Forelimb muscle (tissue), 1 donor: ENCODE data around the gene KIF25. TPM values are rescaled to one million over a fixed set of nuclear protein-coding genes. Genes with fewer than 3 reads are reported as not detected.

Source experiments
- DNase-seq: peaks from one replicate; pipeline ENCODE4 v3.0.0-alpha.2; 2013; ENCODE audit warnings: low read depth
- polyA plus RNA-seq: library from polyadenylated mRNA; unstranded; fragments of 120-200 nt; gene quantifications from one replicate; pipeline ENCODE4 v1.2.1, GENCODE V29; 2013; ENCODE audit not compliant: insufficient read length

KIF25 gene
- polyA plus RNA-seq, 1 donor: 0.73 TPM

DNA sequence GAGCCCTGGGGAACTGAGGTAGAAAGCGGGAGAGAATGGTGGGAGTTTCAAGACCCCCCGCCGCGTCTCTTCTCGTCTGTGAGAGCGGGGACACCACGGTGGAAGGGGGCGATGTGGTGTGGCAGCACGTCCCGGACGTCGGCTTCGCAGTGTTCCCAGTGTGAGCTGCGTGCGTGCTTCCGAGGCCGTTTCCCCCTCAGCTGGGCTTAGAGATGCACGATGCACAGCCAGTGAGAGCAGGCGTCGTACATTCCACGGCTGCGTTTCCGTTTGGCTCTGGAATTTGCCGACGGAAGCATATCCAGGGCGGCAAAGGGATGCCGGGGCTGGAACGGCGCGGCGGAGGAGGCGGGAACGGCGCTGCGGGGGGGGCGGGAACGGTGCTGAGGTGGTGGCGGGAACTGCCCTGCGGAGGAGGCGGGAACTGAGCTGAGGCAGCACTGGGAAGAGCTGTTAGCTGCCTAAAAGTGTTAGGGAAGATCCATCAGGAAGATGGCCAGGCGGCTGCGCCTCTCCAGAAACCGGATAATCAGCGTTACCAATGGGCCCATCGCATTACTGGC, 37.7 kb downstream of the KIF25 start:
- no peak for DNase-seq

DNA sequence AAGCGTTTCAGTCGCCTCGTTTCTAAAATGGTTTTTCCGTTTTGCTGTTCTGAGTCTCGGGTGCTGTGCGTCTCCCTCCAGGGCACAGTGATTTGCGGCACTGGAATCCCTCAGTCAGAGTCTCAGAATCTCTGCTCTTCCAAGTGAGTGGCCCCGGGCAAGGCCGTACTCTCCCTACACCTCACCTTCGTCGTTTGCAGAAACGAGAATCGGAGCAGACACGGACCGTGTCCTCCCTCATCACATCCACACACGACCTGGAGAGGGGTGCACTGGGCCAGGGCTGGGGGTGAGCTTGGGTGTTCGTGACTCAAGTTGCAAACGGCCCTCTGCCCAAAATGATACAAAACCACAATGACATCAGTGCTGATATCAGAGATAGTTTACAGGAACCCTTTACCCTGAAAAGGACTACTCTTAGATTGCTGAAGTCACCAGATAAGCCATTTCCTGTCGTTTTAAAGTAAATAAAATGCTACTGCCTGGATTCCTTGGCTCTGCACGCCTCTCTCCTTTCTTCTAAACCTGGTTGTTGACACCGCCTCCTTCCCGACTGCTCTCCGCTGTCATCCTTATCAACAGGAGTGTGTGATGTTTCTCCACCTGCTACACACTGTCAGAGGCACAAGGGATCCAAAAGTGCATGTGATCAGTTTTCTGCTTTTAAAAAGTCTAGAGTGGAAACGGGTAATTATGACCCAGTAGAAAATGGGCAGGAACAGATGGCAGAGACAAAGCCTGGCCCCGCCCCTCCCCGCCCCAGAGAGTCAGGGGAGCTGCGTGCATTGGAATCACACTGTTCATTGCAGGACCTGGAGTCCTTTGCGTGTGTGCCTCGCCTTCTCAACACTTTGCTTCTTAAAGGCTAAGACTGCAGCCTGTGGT, 38.4 kb downstream of the KIF25 start:
- no peak for DNase-seq

DNA sequence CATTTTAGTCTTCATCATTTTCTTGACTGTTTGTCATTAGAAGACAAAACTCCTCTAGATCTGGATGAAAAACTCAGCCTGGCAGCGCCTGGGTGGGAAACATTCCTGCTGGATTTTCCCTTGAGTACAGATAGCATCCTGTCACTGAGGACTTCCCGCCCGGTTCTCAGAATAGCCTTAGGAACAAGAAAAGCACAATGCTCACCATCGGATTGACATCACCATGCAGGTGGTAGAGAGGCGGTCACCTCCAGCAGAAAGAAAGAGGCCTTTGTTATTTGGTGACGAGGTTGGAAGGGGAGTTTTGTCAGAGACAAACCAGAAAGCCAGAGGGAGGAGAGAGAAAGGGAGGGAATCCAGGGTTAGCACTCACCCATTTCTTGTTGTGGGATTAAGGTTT, 39.8 kb downstream of the KIF25 start:
- no peak for DNase-seq

DNA sequence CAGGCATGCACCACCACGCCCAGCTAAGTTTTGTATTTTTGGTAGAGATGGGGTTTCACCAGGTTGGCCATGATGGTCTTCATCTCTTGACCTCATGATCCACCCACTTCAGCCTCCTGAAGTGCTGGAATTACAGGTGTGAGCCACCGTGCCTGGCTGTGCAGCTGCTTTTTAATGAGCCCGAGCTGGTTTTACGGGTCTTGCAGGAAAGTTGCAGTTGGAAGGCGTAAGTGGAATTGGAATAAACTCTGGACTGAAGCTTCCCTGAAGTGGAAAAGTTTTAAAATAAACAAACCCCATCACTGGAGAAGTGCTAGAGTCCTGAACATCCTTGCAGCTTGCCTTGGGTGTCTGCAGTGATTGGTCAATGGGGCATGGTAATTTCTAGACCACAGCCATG, 40.4 kb downstream of the KIF25 start:
- no peak for DNase-seq

GRCh38 chr6:168038576-168039140, 41.2 kb downstream of the KIF25 start:
- no peak for DNase-seq

DNA sequence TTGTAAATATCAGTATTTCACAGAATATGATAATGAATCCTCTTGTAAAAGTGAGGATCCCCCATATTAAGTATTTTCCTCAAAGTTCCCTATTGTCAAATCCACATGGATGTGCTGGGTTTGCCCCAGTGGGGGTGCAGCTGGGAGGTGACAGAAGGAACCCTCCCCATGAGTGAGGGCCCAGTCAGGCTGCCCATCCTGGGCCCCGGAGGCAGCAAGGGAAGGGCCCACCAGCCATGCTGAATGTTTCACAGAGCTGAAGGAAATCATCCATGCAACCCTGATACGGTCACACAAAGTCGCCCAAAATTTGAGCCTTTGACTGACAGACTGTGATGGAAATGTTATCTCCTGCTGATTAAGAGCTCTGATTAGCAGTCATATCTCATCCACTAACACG, 41.8 kb downstream of the KIF25 start:
- DNase-seq: no peak

DNA sequence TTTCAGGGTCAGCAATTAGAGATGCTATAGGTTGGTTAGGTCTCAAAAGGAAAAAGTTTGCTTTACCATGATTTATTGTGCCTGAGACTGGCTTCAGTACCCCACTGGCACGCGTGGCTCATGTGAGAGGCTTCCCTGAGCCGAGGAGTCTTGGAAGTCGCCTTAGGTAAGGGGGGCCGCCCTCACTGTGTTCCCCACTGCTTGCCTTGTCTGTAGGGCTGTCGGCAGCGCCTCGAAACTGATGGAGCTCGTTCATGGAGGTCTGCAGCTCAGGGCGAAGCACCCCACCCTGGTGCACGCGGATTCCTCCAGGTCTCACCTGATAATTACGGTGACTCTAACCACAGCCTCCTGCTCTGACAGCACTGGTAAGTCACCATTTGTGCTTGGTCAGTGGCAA, 42.4 kb downstream of the KIF25 start:
- DNase-seq: no peak

- DNase-seq: no peak
Measured at GRCh38 chr6:168040856-168041496, 43.5 kb downstream of the KIF25 start.

- no peak for DNase-seq
Measured at GRCh38 chr6:168041928-168042327, 44.5 kb downstream of the KIF25 start.

- no peak for DNase-seq
Measured at GRCh38 chr6:168042426-168043192, 45.1 kb downstream of the KIF25 start.

DNA sequence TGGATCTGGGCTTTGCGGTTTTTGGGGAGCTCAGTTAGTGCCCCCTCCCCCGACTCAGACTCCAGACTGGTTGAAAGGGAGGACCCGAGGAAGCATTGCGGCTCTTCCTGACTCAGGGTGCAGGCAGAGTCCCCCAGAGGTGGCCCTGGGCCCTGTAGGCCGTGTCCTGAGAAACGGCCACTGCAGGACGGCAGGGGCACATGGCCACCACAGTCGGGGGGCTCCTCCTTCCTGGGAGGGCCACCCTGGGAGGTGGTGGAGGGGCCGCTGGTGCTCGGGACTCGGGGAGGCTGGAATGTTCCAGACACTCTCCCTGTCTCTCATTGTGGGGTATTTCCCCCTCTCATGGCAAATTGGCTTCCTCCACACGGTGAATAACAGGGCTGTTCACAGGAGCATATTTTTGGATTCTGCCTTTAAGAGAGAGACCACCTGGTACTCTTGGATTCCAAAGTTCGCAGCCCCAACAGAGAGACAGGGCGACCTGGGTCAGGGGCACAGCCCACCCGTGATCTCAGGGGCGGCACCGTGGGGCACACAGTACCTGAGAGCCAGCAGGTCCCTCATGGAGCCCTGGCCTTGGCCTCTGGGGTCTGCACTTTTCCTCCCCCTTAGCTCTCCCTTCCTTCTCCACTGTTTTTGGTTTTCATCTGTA, 45.8 kb downstream of the KIF25 start:
- no peak for DNase-seq

DNA sequence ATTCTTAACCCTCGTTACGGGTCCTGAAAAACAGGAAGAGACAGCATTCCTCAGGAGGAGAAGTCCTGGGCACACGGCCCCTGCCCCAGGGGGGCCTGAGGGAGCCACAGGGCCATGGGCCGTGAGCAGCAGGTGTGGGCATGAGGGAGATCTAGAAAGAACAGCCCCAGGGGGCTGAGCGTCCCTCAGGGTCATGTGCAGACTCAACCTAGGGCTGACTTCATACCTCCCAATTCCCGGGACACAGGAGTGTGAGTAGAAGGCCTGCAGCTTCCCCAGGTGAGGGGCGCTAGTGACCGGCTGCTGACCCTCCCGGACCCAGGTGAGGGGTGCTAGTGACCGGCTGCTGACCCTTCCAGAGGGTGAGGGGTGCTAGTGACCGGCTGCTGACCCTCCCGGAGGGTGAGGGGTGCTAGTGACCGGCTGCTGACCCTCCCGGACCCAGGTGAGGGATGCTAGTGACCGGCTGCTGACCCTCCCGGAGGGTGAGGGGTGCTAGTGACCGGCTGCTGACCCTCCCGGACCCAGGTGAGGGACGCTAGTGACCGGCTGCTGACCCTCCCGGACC, 46.5 kb downstream of the KIF25 start:
- DNase-seq: no peak

DNA sequence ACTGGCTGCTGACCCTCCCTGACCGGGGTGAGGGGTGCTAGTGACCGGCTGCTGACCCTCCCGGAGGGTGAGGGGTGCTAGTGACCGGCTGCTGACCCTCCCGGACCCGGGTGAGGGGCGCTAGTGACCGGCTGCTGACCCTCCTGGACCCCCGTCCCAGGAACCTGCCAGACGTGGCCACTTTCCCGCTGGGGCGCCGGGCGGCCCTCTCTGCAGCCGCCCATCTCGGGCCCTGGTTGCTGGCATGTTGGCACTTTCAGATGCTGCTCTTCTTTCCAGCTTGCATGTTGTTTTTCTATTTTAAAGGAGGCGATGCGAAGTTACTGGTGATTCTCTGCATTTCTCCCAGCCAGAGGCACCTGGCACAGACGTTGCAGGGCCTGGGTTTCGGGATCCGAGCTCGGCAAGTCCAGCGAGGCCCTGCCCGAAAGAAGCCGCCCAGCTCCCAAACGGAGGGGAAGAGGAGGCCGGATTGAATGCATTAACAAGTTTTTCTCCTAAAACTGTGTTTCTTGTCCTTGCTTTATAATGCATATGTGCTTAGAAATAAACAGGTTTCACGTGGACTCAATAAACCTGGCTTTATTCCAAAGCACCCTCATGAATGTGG, 47.2 kb downstream of the KIF25 start:
- DNase-seq: no peak

DNA sequence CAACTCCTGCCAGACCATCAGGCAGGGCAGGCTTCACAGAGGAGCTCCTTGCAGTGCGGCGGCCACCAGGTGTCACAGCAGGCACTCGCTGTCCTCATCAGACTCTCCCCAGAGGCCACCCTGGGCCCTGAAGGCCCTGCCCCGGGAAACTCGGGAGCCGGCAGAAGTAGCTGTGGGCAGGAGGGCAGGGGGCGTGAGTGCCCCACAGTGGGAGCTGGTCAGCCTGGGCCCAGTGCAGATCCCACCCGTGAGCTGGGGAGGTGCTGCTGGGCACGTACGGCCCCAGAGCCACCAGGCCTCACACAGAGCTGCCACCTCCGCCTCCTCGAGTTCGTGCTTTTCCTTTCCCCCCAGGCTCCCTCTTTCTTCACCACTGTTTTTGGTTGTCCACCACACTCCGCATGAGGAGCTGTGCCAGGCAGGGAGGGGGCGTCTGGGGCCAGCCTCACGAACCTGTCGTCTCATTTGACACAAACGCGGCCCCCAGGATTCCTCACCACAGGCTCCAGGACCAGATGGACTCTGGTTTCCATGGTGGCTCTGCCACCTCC, 47.7 kb downstream of the KIF25 start:
- DNase-seq: no peak

DNA sequence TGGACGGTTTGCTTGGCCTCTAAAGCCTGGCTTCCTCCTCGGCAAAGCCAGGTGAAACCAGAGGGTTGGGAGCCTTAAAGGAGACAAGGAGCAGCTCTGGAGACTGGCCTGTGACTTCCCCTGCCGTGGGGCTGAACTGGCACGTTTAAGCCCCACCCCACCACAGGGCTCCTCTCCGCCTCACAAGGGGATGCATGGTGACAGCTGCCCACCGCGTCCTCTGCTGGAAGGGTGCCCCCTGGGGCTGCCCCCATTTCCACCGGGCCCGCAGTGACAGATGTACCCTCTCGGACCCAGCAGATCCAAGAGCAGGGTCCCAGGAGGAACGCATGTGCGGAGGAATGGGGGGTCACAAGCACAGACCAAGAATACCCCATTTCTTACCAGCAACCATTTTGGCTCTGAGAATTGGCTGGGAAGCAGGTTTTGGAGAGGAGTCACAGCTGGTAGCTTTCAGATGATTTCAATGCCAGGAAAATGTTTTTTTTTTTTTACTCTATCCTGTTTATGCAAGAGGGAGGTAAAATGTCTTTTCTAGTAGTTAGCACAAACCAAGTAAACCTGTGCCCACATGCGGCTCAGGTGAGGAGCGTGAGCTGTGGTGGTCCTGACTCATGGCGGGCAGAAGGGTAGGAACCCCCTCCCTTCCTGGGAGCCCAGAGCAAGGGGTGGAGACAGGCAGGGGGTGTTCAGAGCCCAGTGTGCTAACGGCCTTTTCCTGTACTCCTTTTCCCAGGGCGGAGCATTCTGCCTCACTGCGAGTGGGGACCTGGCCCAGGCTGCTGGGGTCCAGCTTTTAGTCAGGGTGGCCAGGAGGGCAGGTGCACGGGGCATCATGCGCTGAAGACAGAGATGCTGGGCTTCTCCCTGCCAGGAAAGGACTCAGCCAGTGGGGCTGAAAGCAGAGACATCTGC, 48.5 kb downstream of the KIF25 start:
- no peak for DNase-seq

GRCh38 chr6:168046696-168047095, 49.2 kb downstream of the KIF25 start:
- DNase-seq: no peak

GRCh38 chr6:168047841-168048723, 50.6 kb downstream of the KIF25 start:
- no peak for DNase-seq

DNA sequence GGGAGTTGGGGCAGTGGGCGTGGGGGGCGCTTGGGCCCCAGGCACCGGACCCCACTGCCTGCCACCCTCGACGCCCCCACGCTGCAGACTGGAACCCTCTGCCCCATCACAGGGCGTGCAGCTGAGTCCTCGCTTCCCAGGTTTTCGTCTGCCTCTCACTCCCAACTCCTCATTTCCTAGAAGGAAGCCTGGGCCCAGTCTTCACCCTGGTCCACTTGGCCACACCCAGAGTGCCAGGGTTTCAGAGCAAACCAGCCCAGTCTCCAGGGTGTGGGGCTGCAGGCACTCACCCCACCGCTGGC, 51.2 kb downstream of the KIF25 start:
- no peak for DNase-seq
